Testis (tissue), 3 donors: Measurements from ENCODE around the gene SAT2. TPM values are rescaled to one million over a fixed set of nuclear protein-coding genes. Genes with fewer than 3 reads are reported as not detected.

ENCODE experiments used
- DNase-seq: peaks from one replicate; pipeline ENCODE4 v3.0.0-alpha.2; 2019
- H3K27ac ChIP-seq, 2 donors: fragments of 200-600 bp; sonication (generic); one replicate each; pipeline ENCODE4 v1.5.1; 2019
- H3K27me3 ChIP-seq: fragments of 200-600 bp; sonication (generic); one replicate; pipeline ENCODE4 v1.5.1; 2019
- H3K36me3 ChIP-seq: fragments of 200-600 bp; sonication (generic); one replicate; pipeline ENCODE4 v1.5.1; 2017; ENCODE audit warnings: low read depth; ENCODE audit errors: missing control alignments
- H3K4me1 ChIP-seq: fragments of 200-600 bp; sonication (generic); one replicate; pipeline ENCODE4 v1.5.1; 2019
- H3K4me3 ChIP-seq, 2 donors: fragments of 200-600 bp; sonication (generic); one replicate each; pipeline ENCODE4 v1.5.1; 2017 to 2019
- H3K9me3 ChIP-seq: fragments of 200-600 bp; sonication (generic); one replicate; pipeline ENCODE4 v1.5.1; 2017
- POLR2A ChIP-seq: fragments of 450-650 bp; IDR thresholded peaks from one replicate; pipeline ENCODE4 v1.6.1; 2017; ENCODE audit warnings: antibody characterized with exemption, mild to moderate bottlenecking, moderate library complexity
- WGBS, 2 donors: methylation state at CpG; one replicate each; pipeline ENCODE4 v1.1.5; 2018; 5-methylcytosine and 5-hydroxymethylcytosine counted together
- intact Hi-C: fragments of 100-400 bp; cut with DNase I; formaldehyde crosslinking; loops from one replicate; pipeline ENCODE4 v1.15.1; 2023; ENCODE audit warnings: low total_unique reads
- polyA plus RNA-seq: library from polyadenylated mRNA; stranded (reverse); fragments of 350-450 nt; fragmentation: Illumina TruSeq; extraction: RNeasy Lipid Tissue Mini Kit (QIAGEN cat#74804); gene quantifications from one replicate; pipeline ENCODE4 v1.2.3, GENCODE V29; 2014; ENCODE audit warnings: low read depth, low replicate concordance; ENCODE audit not compliant: insufficient read depth
- total RNA-seq, 2 donors: library from RNA; depleted of rRNA; stranded (reverse); fragments of >200 nt; gene quantifications; one replicate each; pipeline ENCODE4 v1.2.3, GENCODE V29; 2016
- TF ChIP-seq, protein P1 (sequence below), 3 experiments: fragments of 450-650 bp in 2 of 3; fragments of 200-600 bp in 1 of 3; sonication (generic) in 1 of 3; IDR thresholded peaks; one replicate each; pipeline ENCODE4 v1.5.1; 2016 to 2019; ENCODE audit warnings: antibody characterized with exemption in 3 of 3, mild to moderate bottlenecking in 2 of 3, moderate library complexity in 1 of 3

SAT2 gene
- total and polyA plus RNA-seq, 3 donors from 2014 or later = 108 to 128 (median 112) TPM

DNA sequence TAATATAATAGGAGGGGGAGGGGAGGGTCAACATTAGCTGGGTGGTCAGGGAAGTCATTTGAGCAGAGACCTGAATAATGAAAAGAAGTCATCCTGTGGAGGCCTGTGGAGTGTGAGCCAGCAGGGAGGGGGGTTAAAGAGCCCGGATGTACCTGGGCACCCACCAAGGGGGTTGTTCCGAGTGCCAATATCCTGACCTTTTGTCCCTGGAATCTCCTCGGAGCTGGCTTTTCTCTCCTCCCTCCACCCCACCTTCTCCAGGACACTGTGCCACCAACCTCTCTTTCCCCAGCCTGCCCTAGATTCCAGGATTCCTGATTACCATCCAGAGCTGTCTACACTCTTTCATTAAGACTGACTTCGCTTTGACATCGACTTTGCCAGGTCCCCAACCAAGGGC, 8.5 kb upstream of the SAT2 start:
- Histone ChIP-seq H3K36me3 (no peaks in the 10 kb centered on the region), H3K4me1 (peaks cover 5% of the 10 kb centered on the region), H3K4me3 (no peak overlapping the region), H3K27me3 (no peaks in the 10 kb centered on the region), H3K27ac (no peak overlapping the region), H3K9me3 (no peaks in the 10 kb centered on the region)
- WGBS, 2 donors = 74 to 80% methylated on average over 5 of the region's 5 CpGs
- intact Hi-C loops = no loop called here
- TF ChIP-seq, protein P1, sequence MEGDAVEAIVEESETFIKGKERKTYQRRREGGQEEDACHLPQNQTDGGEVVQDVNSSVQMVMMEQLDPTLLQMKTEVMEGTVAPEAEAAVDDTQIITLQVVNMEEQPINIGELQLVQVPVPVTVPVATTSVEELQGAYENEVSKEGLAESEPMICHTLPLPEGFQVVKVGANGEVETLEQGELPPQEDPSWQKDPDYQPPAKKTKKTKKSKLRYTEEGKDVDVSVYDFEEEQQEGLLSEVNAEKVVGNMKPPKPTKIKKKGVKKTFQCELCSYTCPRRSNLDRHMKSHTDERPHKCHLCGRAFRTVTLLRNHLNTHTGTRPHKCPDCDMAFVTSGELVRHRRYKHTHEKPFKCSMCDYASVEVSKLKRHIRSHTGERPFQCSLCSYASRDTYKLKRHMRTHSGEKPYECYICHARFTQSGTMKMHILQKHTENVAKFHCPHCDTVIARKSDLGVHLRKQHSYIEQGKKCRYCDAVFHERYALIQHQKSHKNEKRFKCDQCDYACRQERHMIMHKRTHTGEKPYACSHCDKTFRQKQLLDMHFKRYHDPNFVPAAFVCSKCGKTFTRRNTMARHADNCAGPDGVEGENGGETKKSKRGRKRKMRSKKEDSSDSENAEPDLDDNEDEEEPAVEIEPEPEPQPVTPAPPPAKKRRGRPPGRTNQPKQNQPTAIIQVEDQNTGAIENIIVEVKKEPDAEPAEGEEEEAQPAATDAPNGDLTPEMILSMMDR (IDR thresholded peaks at IDR 0.05) = no peak
- no peak for TF ChIP-seq POLR2A
- DNase-seq = no peak

GRCh38 chr17:7634384-7634783, 6.8 kb upstream of the SAT2 start:
- DNase-seq = peak; percentile 64
- peaks cover 7% of the 10 kb centered on the region for H3K4me1 ChIP-seq
- TF ChIP-seq, protein P1 (IDR thresholded peaks at IDR 0.05) = peak; percentile 21 to 37 (median 25)
- TF ChIP-seq POLR2A = no peak
- no peaks in the 10 kb centered on the region for H3K27me3 ChIP-seq
- H3K9me3 ChIP-seq = no peaks in the 10 kb centered on the region
- H3K27ac ChIP-seq = no peak overlapping the region
- H3K36me3 ChIP-seq = no peaks in the 10 kb centered on the region
- intact Hi-C loops = no loop called here
- 41 to 42% methylated on average over 5 of the region's 5 CpGs for WGBS, 2 donors
- H3K4me3 ChIP-seq = no peak overlapping the region

GRCh38 chr17:7633093-7633492, 5.5 kb upstream of the SAT2 start:
- no peaks in the 10 kb centered on the region for H3K9me3 ChIP-seq
- no peak overlapping the region for H3K4me3 ChIP-seq
- TF ChIP-seq POLR2A = no peak
- TF ChIP-seq, protein P1 (IDR thresholded peaks at IDR 0.05) = no peak
- intact Hi-C loops = no loop called here
- H3K27me3 ChIP-seq = no peaks in the 10 kb centered on the region
- peaks cover 10% of the 10 kb centered on the region for H3K4me1 ChIP-seq
- 84 to 85% methylated on average over 2 of the region's 2 CpGs for WGBS, 2 donors
- H3K36me3 ChIP-seq = no peaks in the 10 kb centered on the region
- DNase-seq = no peak
- no peak overlapping the region for H3K27ac ChIP-seq

DNA sequence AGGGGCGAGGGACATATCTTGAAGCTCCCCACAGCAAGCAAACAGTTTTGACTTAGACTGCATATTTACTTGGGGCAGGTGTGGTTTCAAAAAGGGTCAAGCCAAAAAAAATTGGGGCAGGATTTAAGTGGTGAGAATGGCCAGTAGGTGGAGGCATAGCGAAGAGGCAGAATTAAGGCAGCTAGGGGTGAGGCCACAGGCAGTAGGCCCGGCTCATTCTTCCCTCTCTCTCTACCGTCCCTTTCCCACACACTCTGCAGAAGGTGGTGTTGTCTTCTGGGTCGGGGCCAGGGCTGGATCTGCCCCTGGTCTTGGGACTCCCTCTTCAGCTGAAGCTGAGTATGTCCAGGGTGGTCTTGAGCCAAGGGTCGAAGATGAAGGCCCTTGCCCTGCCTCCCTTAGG, 4.9 kb upstream of the SAT2 start:
- no peaks in the 10 kb centered on the region for H3K27me3 ChIP-seq
- TF ChIP-seq, protein P1 (IDR thresholded peaks at IDR 0.05) = peak; percentile 31 to 52 (median 36)
- no peak for TF ChIP-seq POLR2A
- peaks cover 13% of the 10 kb centered on the region for H3K4me1 ChIP-seq
- H3K36me3 ChIP-seq = no peaks in the 10 kb centered on the region
- no peak overlapping the region for H3K27ac ChIP-seq
- DNase-seq = no peak
- intact Hi-C loops = no loop called here
- H3K9me3 ChIP-seq = no peaks in the 10 kb centered on the region
- H3K4me3 ChIP-seq = no peak overlapping the region
- WGBS, 2 donors = 63 to 66% methylated on average over 5 to 6 of the region's 6 CpGs
